ENCODE results near the gene GFAP. TPM values are rescaled to one million over a fixed set of nuclear protein-coding genes. Genes with fewer than 3 reads are reported as not detected.

The GFAP gene
- total and polyA plus RNA-seq, 7 experiments from 2014 or later: 0.16 TPM; not detected in 6

- H3K27me3 Mint-ChIP-seq: no peaks in the 10 kb centered on the region
- H3K4me1 ChIP-seq (ENCODE audit: control insufficient read depth in 2 of 2, insufficient read depth in 2 of 2, low read length in 2 of 2): no peaks in the 10 kb centered on the region
- peaks cover 0 to 8% (median 3%) of the 10 kb centered on the region in 7 donors for H3K4me1 Mint-ChIP-seq
- ChIA-PET POLR2A (no interaction called here), CTCF (no interaction called here)
- intact Hi-C loops (cut with micrococcal nuclease): no loop called here
- no peak overlapping the region for H3K27ac ChIP-seq (ENCODE audit: low read depth, low read length)
- H3K36me3 Mint-ChIP-seq: peaks cover 12 to 53% (median 39%) of the 10 kb centered on the region in 5 donors
- peaks cover 0 to 2% (median 0%) of the 10 kb centered on the region in 11 donors for H3K9me3 Mint-ChIP-seq
- no peaks in the 10 kb centered on the region for H3K27me3 ChIP-seq (ENCODE audit: control insufficient read depth in 2 of 2, insufficient read depth in 2 of 2, low read length in 2 of 2)
- no peaks in the 10 kb centered on the region for H3K9me3 ChIP-seq (ENCODE audit: control insufficient read depth in 2 of 3, low read length in 3 of 3)
- ATAC-seq (no peak), DNase-seq (no peak)
- no peak overlapping the region for H3K4me3 Mint-ChIP-seq
- peaks cover 33 to 90% (median 38%) of the 10 kb centered on the region in 3 experiments for H3K36me3 ChIP-seq (ENCODE audit: control insufficient read depth in 2 of 3, insufficient read depth in 3 of 3, low read length in 3 of 3)
- peak overlapping the region in 2 of 9 donors; percentile 4 to 25 for H3K27ac Mint-ChIP-seq
- no peak overlapping the region for H3K4me3 ChIP-seq (ENCODE audit: low read length)
Observed at GRCh38 chr17:44880062-44880461, 35.2 kb downstream of the GFAP start.

DNA sequence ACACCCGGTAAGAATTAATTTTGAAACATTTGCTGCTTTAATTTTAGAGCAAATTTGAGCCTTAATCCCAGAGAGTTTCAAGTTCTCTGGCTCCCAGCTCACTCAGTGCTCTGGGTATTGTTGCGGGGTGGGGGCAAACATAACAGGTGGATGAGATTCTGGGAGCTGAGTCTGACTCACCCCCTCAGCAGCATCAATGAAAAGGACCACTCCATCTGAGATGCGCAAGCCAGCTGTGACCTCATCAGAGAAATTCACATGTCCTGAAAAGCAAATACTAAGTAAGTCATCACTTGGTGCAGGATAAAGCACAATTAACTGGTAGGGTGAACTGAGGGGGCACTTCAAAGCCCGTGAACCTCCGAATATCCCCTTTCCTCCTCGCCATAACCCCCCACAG lies 35.9 kb downstream of the GFAP start:
- H3K4me3 ChIP-seq (ENCODE audit: low read length): no peak overlapping the region
- peaks cover 0 to 2% (median 0%) of the 10 kb centered on the region in 11 donors for H3K9me3 Mint-ChIP-seq
- H3K4me3 Mint-ChIP-seq: no peak overlapping the region
- intact Hi-C loops (cut with micrococcal nuclease): no loop called here
- H3K9me3 ChIP-seq (ENCODE audit: control insufficient read depth in 2 of 3, low read length in 3 of 3): no peaks in the 10 kb centered on the region
- POLR2A ChIA-PET: interaction anchor here (0.9 kb wide), 1 partner anchor 20 kb away, joined by 3 read pairs; the partner anchor contains the start of gene EFTUD2
- no peaks in the 10 kb centered on the region for H3K27me3 ChIP-seq (ENCODE audit: control insufficient read depth in 2 of 2, insufficient read depth in 2 of 2, low read length in 2 of 2)
- ATAC-seq: no peak
- peaks cover 35 to 89% (median 36%) of the 10 kb centered on the region in 3 experiments for H3K36me3 ChIP-seq (ENCODE audit: control insufficient read depth in 2 of 3, insufficient read depth in 3 of 3, low read length in 3 of 3)
- peaks cover 12 to 47% (median 34%) of the 10 kb centered on the region in 5 donors for H3K36me3 Mint-ChIP-seq
- H3K27ac Mint-ChIP-seq: no peak overlapping the region
- CTCF ChIA-PET: interaction anchor here (1.0 kb wide), 1 partner anchor 142 kb away, joined by 3 read pairs; no protein-coding TSS in a partner anchor
- DNase-seq: no peak
- H3K4me1 ChIP-seq (ENCODE audit: control insufficient read depth in 2 of 2, insufficient read depth in 2 of 2, low read length in 2 of 2): no peaks in the 10 kb centered on the region
- peaks cover 0 to 8% (median 3%) of the 10 kb centered on the region in 7 donors for H3K4me1 Mint-ChIP-seq
- H3K27ac ChIP-seq (ENCODE audit: low read depth, low read length): no peak overlapping the region
- H3K27me3 Mint-ChIP-seq: no peaks in the 10 kb centered on the region

DNA sequence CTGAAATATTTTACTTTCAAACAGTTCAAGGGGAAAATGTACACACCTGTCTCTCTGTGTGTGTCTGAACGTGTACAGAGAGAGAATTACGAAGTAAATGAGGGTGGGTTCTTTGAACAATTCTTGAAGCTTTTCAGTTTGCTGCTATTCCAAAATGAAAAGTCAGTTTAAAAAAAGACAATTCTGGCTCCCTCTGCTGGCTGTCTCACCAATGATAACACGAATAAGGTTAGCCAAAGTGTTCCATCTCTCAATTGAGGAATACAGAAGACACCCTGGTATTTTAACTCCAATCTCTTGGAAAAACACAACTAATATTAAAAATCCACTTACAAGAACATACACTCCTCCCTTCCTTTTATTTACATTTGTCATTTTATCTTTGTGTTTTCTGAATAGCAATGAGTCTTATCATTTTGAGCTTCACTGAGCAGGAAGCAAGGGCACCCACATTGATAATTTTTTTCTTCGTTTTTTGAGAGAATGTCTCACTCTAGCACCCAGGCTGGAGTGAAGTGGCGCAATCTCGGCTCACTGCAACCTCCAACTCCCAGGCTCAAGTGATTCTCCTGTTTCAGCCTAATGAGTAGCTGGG lies 36.6 kb downstream of the GFAP start:
- intact Hi-C loops (cut with micrococcal nuclease): loop anchor here in 1 of 2 donors (1.0 kb wide), 1 partner anchor 103 kb away; no protein-coding TSS in a partner anchor
- no peaks in the 10 kb centered on the region for H3K27me3 ChIP-seq (ENCODE audit: control insufficient read depth in 2 of 2, insufficient read depth in 2 of 2, low read length in 2 of 2)
- peaks cover 0 to 2% (median 0%) of the 10 kb centered on the region in 11 donors for H3K9me3 Mint-ChIP-seq
- peak overlapping the region in 1 of 9 donors; percentile 5 for H3K27ac Mint-ChIP-seq
- ChIA-PET POLR2A (interaction anchor here (0.5 to 0.9 kb wide), 2 partner anchors 11 to 20 kb away, joined by 3 to 4 read pairs; partner anchors contain the start of gene EFTUD2), CTCF (interaction anchor here (1.0 kb wide), 1 partner anchor 143 kb away, joined by 3 read pairs; no protein-coding TSS in a partner anchor)
- no peak overlapping the region for H3K4me3 ChIP-seq (ENCODE audit: low read length)
- H3K4me1 ChIP-seq (ENCODE audit: control insufficient read depth in 2 of 2, insufficient read depth in 2 of 2, low read length in 2 of 2): no peaks in the 10 kb centered on the region
- H3K9me3 ChIP-seq (ENCODE audit: control insufficient read depth in 2 of 3, low read length in 3 of 3): no peaks in the 10 kb centered on the region
- DNase-seq: peak in 4 of 9 donors; percentile 17 to 28 (median 25)
- no peak for ATAC-seq
- peaks cover 36 to 89% (median 39%) of the 10 kb centered on the region in 3 experiments for H3K36me3 ChIP-seq (ENCODE audit: control insufficient read depth in 2 of 3, insufficient read depth in 3 of 3, low read length in 3 of 3)
- no peaks in the 10 kb centered on the region for H3K27me3 Mint-ChIP-seq
- H3K36me3 Mint-ChIP-seq: peaks cover 12 to 48% (median 34%) of the 10 kb centered on the region in 5 donors
- H3K27ac ChIP-seq (ENCODE audit: low read depth, low read length): no peak overlapping the region
- H3K4me3 Mint-ChIP-seq: no peak overlapping the region
- H3K4me1 Mint-ChIP-seq: peaks cover 0 to 8% (median 3%) of the 10 kb centered on the region in 7 donors

DNA sequence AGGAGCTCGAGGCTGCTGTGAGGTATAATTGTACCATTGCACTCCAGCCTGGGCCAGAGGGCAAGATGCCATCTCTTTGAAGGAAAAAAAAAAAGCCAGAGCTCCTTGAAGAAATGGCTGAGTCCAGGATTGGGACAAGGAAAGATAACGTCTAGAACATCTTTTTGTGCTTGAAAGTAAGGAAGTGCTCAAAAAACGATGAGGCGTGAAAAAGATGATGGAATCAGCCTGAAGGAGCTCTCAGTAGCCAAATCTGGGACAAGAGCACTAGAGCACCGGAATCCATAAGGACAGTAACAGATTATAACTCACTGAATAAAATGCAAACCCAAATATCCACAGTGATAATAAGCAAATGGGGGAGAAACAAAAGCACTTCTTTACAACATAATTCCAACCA lies 38.2 kb downstream of the GFAP start:
- H3K27ac ChIP-seq (ENCODE audit: low read depth, low read length): no peak overlapping the region
- H3K4me1 ChIP-seq (ENCODE audit: control insufficient read depth in 2 of 2, insufficient read depth in 2 of 2, low read length in 2 of 2): no peaks in the 10 kb centered on the region
- peaks cover 34 to 88% (median 39%) of the 10 kb centered on the region in 3 experiments for H3K36me3 ChIP-seq (ENCODE audit: control insufficient read depth in 2 of 3, insufficient read depth in 3 of 3, low read length in 3 of 3)
- Mint-ChIP-seq H3K36me3 (peaks cover 0 to 39% (median 25%) of the 10 kb centered on the region in 5 donors), H3K4me1 (peaks cover 0 to 4% (median 0%) of the 10 kb centered on the region in 7 donors), H3K27ac (no peak overlapping the region), H3K9me3 (no peaks in the 10 kb centered on the region), H3K4me3 (no peak overlapping the region), H3K27me3 (no peaks in the 10 kb centered on the region)
- H3K4me3 ChIP-seq (ENCODE audit: low read length): no peak overlapping the region
- intact Hi-C loops (cut with micrococcal nuclease): no loop called here
- no peaks in the 10 kb centered on the region for H3K9me3 ChIP-seq (ENCODE audit: control insufficient read depth in 2 of 3, low read length in 3 of 3)
- DNase-seq (no peak), ATAC-seq (no peak)
- H3K27me3 ChIP-seq (ENCODE audit: control insufficient read depth in 2 of 2, insufficient read depth in 2 of 2, low read length in 2 of 2): no peaks in the 10 kb centered on the region
- CTCF ChIA-PET: interaction anchor here (0.6 kb wide), 1 partner anchor 101 kb away, joined by 3 read pairs; no protein-coding TSS in a partner anchor
- POLR2A ChIA-PET: interaction anchor here (1.2 kb wide), 1 partner anchor 8 kb away, joined by 3 read pairs; no protein-coding TSS in a partner anchor

DNA sequence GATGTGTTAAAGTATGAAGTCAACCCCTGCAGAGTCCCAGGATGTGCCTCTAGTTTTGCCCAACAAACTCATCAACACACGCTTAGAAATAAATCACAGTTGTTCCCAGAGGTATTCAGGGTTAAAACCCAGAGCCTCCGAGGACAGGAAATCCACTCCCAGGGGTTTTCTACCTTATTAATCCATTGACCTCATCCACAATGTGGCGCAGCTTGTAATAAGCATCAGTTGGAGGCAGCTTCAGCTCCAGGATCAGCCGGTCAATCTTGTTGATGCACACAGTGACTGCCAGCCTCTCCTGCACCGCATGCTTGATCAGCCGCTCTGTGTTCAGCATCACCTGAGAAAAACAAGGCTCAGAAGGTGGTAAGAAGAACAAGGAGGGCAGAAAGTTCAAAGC lies 39.5 kb downstream of the GFAP start:
- Mint-ChIP-seq H3K9me3 (no peaks in the 10 kb centered on the region), H3K4me3 (no peak overlapping the region), H3K27ac (no peak overlapping the region), H3K36me3 (peaks cover 0 to 47% (median 22%) of the 10 kb centered on the region in 5 donors), H3K4me1 (peaks cover 0 to 4% (median 0%) of the 10 kb centered on the region in 7 donors), H3K27me3 (no peaks in the 10 kb centered on the region)
- ATAC-seq: no peak
- Histone ChIP-seq H3K9me3 (ENCODE audit: control insufficient read depth in 2 of 3, low read length in 3 of 3) (no peaks in the 10 kb centered on the region), H3K27me3 (ENCODE audit: control insufficient read depth in 2 of 2, insufficient read depth in 2 of 2, low read length in 2 of 2) (no peaks in the 10 kb centered on the region), H3K4me3 (ENCODE audit: low read length) (no peak overlapping the region), H3K27ac (ENCODE audit: low read depth, low read length) (no peak overlapping the region), H3K4me1 (ENCODE audit: control insufficient read depth in 2 of 2, insufficient read depth in 2 of 2, low read length in 2 of 2) (no peaks in the 10 kb centered on the region), H3K36me3 (ENCODE audit: control insufficient read depth in 2 of 3, insufficient read depth in 3 of 3, low read length in 3 of 3) (peaks cover 34 to 88% (median 34%) of the 10 kb centered on the region in 3 experiments)
- CTCF ChIA-PET: no interaction called here
- intact Hi-C loops (cut with micrococcal nuclease): no loop called here
- POLR2A ChIA-PET: interaction anchor here (0.6 kb wide), 1 partner anchor 11 kb away, joined by 3 read pairs; no protein-coding TSS in a partner anchor
- DNase-seq: no peak

GRCh38 chr17:44872131-44872768 lies 43.0 kb downstream of the GFAP start:
- ChIA-PET CTCF (no interaction called here), POLR2A (no interaction called here)
- ATAC-seq (no peak), DNase-seq (no peak)
- Histone ChIP-seq H3K36me3 (ENCODE audit: control insufficient read depth in 2 of 3, insufficient read depth in 3 of 3, low read length in 3 of 3) (peaks cover 25 to 87% (median 43%) of the 10 kb centered on the region in 3 experiments), H3K4me1 (ENCODE audit: control insufficient read depth in 2 of 2, insufficient read depth in 2 of 2, low read length in 2 of 2) (no peaks in the 10 kb centered on the region), H3K9me3 (ENCODE audit: control insufficient read depth in 2 of 3, low read length in 3 of 3) (no peaks in the 10 kb centered on the region), H3K27me3 (ENCODE audit: control insufficient read depth in 2 of 2, insufficient read depth in 2 of 2, low read length in 2 of 2) (no peaks in the 10 kb centered on the region), H3K27ac (ENCODE audit: low read depth, low read length) (no peak overlapping the region), H3K4me3 (ENCODE audit: low read length) (no peak overlapping the region)
- intact Hi-C loops (cut with micrococcal nuclease): no loop called here
- Mint-ChIP-seq H3K27me3 (no peaks in the 10 kb centered on the region), H3K4me3 (no peak overlapping the region), H3K4me1 (no peaks in the 10 kb centered on the region), H3K9me3 (no peaks in the 10 kb centered on the region), H3K36me3 (peaks cover 0 to 54% (median 26%) of the 10 kb centered on the region in 5 donors), H3K27ac (peak overlapping the region in 2 of 9 donors; percentile 13 to 66)

Measured in naive thymus-derived CD4-positive, alpha-beta T cell (primary cell).